Uterus (tissue), 2 donors: ENCODE measurements around the gene INO80E.

ENCODE experiments used
- POLR2A ChIP-seq, 2 donors: fragments of 450-650 bp; IDR thresholded peaks; one replicate each; pipeline ENCODE4 v1.6.1; 2016; ENCODE audit warnings: antibody characterized with exemption in 2 of 2, mild to moderate bottlenecking in 1 of 2, moderate library complexity in 1 of 2
- TF ChIP-seq, protein P1 (sequence below), 4 experiments: fragments of 200-600 bp in 2 of 4; fragments of 450-650 bp in 2 of 4; sonication (generic) in 2 of 4; IDR thresholded peaks; one replicate each; pipeline ENCODE4 v1.5.1; 2016 to 2019; ENCODE audit warnings: antibody characterized with exemption in 4 of 4, mild to moderate bottlenecking in 2 of 4, moderate library complexity in 1 of 4

DNA sequence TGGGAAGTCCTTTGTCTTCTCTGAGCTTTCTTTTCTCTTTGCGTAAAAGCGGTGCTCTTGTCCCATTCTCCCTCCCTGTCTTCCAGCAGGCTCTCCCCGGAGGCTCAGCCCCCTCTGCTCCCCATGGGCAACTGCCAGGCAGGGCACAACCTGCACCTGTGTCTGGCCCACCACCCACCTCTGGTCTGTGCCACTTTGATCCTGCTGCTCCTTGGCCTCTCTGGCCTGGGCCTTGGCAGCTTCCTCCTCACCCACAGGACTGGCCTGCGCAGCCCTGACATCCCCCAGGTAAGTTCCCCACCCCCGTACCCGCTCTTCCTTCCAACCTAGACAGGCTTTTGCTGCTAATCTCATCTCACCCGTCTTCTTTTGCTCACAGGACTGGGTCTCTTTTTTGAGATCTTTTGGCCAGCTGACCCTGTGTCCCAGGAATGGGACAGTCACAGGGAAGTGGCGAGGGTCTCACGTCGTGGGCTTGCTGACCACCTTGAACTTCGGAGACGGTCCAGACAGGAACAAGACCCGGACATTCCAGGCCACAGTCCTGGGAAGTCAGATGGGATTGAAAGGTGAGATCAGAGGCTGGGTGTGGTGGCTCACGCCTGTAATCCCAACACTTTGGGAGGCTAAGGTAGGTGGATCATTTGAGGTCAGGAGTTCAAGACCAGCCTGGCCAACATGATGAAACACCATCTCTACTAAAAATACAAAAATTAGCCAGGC lies 32.9 kb upstream of the INO80E start:
- TF ChIP-seq, protein P1, sequence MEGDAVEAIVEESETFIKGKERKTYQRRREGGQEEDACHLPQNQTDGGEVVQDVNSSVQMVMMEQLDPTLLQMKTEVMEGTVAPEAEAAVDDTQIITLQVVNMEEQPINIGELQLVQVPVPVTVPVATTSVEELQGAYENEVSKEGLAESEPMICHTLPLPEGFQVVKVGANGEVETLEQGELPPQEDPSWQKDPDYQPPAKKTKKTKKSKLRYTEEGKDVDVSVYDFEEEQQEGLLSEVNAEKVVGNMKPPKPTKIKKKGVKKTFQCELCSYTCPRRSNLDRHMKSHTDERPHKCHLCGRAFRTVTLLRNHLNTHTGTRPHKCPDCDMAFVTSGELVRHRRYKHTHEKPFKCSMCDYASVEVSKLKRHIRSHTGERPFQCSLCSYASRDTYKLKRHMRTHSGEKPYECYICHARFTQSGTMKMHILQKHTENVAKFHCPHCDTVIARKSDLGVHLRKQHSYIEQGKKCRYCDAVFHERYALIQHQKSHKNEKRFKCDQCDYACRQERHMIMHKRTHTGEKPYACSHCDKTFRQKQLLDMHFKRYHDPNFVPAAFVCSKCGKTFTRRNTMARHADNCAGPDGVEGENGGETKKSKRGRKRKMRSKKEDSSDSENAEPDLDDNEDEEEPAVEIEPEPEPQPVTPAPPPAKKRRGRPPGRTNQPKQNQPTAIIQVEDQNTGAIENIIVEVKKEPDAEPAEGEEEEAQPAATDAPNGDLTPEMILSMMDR (IDR thresholded peaks at IDR 0.05): no peak
- TF ChIP-seq POLR2A (IDR thresholded peaks at IDR 0.05): no peak
